HG03460 (cell line): Measurements from ENCODE around the gene SORCS1.
A peak's percentile ranks its signal among the peaks of the same experiment; 100 is the strongest.

Experiments
- ATAC-seq: cut with Tn5 transposase; IDR thresholded peaks from one replicate; pipeline ENCODE4 v1.9.1; 2021; ENCODE audit not compliant: unreplicated experiment

Gene SORCS1

DNA sequence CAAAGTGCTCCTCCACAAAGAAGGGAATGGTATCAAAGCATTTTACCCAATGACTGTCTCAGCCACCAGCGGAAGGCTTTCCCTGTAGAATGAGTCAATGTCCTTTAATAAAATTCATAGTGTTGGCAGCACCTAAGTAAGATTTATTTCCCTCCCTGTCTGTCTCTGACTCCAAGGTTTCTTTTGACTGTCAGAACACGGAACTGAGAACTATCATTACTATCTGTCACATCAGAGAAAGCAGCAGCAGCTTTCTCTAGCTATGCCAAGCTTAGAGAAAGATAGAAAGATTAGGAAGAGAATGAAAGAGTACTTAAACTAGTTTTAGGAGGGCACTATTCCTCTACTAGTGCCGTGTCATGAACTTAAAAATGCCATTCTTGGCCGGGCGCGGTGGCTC lies 400.1 kb downstream of the SORCS1 start:
- no peak for ATAC-seq

DNA sequence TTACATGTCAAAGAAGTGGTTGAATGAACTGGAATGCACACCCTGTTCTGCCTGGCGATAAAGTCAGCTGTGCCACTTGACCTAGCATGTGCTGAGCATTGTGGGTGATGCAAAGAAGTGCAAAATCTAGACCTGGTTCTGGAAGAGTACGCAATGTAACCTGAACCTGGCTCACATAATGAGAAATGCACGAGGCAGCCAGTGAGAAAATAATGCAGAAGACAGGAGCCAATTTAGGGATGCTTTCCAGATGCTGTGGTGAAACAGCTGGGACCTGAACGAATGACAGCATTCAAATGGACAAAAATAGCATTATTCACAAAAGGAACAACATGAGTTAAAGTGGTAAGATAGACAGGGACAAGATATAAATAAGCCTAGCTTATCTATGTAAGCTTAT lies 402.6 kb downstream of the SORCS1 start:
- ATAC-seq = no peak

DNA sequence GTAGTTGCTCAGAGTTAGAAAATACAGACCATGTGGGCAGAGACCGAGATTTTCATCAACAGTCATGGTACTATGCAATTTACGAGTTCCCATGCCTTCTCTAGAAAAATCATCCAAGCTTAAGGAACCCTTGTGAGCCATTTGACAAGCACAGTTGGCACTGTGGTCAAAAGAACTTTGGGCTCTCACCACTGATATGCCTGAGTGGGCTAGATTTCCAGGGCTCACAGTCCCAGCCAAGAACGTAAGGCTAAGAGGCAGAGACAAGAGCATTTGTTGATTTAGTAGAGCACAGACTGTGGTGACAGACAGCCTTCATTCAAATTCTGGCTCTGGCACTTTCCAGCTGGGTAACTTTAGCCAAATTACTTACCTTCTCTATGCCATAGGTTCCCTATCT lies 407.0 kb downstream of the SORCS1 start:
- no peak for ATAC-seq

DNA sequence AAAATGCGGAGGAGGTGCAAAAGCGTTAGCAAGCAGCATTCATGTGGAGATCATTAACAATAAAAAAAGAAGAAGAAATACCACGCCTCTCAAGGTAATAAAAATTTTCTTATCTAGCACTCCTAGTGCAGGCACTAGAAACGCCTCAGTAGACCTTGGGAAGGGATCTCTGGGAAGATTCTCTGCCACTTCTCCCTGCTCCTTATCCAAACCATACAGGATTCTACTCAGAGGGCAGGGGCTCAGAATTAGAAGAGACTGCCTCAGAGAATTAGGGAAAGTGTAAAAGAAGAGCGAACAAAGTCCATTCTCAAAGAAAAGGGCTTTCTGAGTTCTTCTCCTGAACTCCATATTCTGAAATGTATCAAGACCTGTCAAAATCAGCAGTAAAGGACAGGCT lies 413.4 kb downstream of the SORCS1 start:
- ATAC-seq = no peak

DNA sequence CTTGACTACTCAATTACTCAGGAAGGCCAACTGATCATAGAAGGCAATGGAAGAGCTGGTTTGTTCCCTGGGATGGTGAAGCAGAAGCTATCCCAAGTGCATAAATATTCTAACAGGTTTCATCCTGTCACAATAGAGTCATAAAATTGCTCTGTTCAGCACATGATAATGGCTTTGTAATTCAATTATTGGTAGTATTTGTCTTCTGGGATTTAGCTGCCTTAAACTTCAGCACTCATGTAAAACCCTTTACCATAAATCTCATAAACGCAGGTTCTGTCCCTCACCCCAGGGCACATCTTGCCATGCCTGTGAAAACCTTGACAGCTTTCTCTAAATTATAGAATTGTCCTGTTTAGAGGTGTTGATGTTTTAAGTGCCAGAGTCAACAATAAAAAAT lies 417.6 kb downstream of the SORCS1 start:
- no peak for ATAC-seq

DNA sequence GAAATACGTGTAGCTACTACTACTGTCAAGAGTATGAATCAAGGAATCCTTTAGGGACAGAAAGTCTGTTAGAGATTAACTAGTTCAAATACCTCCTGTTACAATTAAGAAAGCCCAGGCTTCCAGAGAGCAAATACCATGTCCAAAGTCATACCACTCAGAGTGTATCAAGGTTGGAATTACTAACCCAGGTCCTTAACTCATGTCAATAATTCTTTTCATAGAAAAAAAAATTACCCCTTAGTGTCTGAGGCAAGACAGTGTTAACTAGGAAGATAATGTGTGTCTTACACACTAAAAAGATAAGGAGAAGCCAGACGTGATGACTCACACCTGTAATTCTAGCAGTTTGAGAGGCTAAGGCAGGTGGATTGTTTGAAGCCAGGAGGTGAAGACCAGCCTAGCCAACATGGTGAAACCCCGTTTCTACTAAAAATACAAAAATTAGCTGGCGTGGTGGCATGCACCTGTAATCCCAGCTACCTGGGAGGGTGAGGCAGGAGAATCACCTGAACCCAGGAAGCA lies 423.4 kb downstream of the SORCS1 start:
- no peak for ATAC-seq

DNA sequence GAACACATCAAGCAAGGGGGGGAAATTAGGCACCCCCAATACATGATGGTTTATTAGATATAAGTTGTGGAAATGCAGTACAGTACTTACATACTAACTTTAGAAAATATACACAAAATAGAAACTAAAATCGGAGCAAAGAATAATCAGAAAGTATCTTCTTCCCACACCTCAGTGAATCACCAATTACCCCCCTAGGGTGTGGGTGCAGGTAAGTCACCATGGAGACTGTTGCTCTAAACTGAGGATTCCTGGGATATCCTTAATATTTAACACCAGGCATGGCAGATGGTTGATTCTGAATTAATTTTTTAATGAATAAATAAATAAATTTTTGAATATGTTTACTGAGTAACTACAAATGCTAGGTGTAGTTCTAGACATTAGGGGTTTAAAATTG lies 424.4 kb downstream of the SORCS1 start:
- ATAC-seq = no peak

DNA sequence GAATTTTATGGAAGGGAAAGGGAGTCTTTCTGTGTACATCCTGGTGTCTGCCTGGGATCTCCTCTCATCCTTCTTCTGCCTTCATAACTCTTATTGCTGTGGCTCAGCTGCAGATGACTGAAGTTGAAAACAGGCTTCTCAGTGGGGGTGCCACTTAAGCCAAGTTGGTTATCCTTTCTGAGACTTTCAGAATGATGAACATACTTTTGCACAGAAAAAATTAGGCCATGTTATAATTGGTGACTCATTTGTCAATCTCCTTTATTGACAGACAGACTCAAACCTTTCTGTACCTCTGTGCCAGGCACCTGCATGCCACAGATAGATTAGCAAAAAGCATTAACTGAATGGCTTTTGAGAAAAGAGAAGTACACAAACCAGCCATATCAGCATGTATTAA lies 430.3 kb downstream of the SORCS1 start:
- no peak for ATAC-seq

DNA sequence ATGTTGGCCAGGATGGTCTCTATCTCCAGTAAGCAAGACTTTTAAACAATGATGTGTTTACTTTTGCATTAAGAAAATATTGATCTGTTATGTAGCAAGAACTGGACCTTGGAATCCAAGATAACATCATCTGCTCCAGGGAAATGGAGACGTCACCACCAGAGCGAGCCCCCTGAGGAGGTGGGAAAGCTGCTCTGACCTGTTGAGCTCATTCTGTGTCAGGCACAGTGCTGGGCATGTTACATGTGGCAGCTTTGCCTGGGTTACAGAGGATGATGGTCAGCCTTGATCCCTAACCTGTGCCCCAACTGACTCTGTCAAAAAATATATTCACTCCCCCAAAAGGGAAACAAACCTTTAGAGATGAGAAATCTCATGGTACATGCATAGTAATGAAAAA lies 436.3 kb downstream of the SORCS1 start:
- ATAC-seq = no peak

DNA sequence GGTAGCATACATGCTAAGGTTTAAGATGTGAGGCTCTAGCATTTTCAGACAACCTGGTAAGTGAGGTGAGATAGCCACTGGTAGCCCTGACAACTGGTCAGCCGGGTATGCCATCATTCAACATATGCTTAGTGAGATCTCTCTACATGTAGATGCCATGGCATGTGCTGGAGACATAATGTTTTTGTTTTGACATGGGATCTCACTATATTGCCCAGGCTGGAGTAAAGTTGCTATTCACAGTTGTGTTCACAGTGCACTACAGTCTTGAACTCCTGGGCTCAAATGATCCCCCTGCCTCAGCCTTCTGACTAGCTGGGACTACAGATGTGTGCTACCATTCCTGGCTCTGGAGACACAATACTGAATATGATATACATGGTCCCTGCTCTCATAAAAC lies 437.3 kb downstream of the SORCS1 start:
- ATAC-seq = no peak

DNA sequence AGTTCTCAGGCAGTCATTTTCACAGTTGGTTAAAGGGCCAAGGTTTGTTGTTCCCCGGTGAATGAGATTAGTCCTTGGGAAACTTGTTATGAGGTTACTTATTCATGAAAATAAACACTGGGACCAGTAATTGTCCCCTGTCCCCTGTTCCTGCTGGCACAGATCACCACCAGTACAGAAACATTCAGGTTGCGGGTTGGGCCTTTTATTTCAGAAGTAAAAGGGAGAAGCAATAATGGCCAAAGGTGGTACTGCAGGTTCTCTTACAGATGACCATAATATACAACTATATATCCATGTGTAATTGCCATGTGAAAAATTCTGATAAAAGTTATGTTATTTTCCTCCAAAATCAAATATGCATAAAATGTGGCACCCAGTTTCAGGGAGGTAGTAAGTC lies 442.0 kb downstream of the SORCS1 start:
- ATAC-seq = no peak

DNA sequence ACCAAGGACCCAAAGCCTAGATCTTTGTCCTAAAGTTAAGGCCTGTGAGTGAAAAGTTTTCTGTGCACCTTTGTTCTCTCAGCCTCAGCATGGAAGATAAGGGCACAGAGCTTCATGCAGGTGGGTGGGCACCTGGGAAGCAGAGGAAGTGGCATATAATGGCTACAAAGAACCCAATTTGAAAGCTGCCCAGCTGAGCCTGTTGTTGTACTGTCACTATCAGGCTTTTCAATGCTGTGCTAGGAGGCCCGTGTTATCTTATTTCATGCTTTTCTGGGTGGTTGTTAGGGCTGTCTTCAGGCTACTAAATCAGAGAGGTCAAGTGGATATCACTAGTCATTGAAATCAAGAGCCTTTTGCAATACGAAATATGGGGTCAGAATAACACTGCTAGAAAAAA lies 443.8 kb downstream of the SORCS1 start:
- ATAC-seq = no peak

DNA sequence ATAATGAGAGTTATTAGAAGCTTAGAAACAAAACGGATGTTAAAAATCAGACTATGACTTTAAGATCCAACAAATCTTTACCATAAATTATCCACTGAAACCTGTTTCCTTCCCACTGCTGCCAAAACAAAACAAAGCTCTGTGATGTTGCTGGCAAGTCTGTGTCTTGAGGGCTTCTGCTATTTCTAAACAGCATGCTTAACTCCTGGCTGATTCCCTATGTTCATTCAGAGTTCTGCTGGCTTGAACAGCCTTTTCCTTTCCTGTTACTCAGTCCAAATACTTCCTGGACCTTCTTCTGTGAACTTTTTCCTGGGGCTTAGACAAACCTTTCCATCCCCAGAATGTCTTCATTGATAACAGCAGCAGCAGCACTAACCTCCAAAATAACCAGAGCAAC lies 448.1 kb downstream of the SORCS1 start:
- ATAC-seq = no peak

DNA sequence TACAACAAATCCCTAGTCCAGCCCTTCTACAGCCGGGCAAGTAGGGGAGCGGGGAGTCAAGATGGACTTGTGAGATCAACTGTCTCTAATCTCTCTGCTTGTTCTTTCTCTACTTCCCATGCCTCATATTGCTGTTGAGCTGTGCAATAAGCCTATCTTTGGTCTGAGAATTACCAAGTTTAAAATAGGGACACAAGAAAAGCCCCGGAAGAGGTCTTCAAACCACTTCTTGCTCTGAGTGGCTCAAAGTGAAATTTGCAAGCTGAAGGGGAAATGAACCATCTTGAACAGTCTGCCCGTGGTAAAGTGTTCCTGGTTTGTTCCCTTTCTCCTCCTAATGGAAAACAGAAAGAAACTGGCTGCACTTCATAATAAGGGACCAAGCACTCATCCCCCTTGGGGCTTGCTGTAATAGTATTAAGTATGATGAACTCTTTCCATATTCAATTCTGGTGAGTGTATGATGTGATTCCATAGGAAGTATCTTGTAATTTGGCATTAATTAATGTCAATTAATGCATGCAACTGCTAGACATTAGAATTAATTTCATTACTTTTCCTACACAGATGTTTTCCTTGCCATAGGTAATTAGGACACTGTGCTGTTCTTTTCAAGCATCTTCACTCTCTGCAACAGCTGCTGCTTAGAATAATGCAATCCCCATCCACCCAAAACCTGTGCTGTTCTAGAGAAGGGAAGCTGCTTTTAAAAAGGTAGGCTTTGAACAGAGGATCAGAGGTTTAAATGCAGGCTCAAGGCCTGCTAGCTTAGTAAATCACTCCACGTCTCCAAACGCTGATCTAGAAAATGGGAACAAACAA lies 449.6 kb downstream of the SORCS1 start:
- ATAC-seq = no peak

DNA sequence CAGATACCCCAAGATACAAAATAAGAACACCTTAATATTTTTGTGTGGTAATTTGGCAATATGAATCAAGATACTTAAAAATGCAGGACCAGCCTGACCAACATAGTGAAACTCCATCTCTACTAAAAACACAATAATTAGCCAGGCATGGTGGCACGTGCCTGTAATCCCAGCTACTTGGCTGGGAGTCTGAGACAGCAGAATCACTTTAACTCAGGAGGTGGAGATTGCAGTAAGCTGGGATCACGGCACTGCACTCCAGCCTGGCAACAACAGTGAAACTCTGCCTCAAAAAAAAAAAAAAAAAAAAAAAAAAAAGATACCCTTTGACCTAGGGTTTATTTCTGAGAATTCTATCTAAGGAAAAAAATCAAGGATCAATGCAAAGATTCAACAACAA lies 450.7 kb downstream of the SORCS1 start:
- ATAC-seq = no peak

DNA sequence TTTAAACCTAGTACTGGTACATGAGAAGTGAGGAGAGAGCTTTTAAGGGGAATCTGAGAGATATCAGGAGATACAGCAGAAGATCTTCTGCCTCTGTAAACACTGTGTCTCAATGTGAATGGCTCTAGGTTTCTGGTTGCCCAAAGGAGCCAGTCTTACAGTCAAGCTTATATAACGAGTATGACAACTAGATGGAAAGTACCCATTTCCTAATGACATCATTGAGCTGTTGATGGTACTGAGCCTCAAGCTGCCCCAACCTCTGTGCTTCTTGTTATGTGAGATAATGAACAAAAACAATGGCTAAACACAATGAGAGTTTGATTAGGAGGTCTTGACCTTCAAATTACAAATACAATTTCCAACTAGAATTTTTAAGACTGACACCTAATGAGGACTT lies 451.5 kb downstream of the SORCS1 start:
- ATAC-seq = no peak

DNA sequence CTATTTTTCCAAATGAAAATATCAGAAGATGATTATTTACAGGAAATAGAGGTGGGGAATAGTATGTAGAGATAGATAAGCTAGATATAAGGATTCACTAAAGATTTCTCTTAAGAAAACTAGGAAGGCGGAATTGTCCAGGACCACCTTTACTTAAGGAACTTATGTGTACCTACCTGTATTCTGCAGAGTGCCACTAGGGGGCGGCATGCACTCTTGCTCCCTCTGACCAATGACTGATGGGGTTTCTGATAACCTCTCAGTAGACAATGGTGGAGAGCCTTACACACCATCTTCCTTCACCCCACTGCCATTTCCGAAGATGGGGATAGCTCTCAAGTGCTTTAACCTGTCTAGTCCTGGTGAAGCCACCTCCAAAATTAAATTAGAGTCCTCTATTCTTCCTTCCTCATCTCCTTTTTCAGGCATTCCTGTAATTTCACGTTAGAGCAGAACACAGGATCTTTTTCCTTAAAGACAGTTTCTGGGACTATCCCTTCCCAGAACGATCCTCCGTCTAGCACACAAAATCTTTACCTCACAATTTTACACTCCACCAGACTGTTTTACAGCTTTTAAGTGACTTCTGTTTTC lies 453.1 kb downstream of the SORCS1 start:
- peak; percentile 92 for ATAC-seq

DNA sequence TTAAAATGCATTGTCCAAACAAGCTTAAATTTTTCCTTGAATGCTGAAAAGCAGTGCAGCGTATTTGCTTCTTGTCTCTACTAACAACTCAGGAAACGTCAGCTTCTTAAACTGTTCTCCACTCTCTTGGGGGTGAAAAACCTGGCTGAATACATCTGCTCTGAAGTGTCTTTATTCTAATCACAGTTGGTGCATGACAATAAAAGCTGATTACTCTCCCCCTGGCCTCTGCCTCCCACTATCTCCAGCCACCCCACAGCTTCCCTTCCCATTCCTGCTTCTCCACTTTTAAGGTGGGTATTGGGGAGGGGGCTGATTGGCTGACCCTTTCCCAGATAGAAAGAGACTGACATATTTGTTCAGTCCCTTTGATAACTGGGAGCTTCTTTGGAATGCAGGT lies 456.0 kb downstream of the SORCS1 start:
- ATAC-seq = no peak

DNA sequence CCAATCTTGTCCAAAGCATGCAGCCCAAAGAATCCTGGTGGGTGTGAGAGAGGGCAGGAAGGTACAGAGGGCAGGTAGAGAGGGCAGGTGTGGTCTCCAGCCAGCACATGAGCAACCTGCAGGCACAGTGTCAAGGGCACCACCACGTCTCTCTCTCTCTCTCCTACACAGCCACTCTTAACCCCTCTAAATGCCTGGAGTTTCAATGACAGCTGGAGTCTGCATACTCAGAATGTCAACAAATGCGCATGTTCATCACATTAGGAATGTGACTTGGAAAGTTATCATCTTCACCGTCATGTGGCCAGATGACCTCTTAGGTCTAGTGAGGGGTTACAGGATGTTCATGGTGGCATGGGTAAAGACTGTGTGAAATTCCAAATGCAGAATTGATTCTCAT lies 456.8 kb downstream of the SORCS1 start:
- no peak for ATAC-seq

DNA sequence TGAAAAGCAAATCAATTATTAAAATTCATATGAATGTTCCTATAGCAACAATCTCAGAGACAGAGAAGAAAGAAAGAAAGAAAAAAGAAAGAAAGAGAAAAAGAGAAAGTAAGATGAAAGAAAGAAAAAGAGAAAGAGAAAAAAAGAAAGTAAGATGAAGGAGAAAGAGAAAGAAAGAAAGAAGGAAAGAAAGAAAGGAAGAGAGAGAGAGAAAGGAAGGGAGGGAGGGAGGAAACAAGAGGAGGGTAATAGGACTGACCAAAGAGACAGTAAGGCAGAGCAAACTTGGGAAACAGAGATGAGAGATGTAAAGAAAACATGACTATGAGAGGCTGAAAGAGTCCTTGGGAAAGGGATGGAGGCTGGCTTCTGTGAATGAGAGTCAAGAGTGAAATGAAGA lies 458.4 kb downstream of the SORCS1 start:
- ATAC-seq = no peak

DNA sequence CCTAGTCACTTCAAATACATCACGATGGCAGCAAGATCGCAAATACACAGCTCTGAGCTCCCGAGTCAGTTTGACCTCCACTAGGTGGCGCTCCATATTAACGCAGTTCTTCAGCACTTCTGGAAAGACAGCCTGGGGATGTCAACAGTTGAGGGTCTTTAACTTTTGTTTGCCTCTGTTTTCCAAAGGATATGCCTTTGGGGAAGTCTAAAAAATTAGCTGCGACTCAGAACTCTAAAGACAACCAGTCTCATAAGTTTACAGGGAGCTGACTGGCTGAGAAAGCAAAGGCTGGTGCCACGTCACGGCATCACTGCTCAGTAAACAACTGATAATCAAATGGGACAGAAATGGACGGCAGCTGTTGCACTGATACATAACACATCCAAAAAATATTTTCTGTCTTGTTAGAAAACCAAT lies 458.8 kb downstream of the SORCS1 start:
- peak; percentile 73 for ATAC-seq

DNA sequence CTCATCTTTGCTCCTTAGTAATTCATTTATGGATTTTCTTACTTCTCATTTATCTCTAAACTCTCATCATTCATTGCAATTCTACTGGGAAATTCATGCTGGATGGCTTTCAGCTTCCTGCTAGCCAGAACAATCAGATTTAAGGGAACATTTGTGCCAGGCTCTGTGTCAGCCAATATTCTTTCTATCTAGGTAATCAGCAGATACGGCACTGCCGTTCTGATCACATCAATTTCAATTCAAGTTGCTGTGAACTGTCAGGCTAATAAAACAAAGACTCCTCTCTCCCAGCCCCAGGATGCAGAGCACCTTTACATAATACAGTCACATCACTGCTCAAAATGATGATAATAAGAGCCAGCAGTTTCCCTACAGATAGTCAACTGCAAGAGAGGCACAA lies 468.3 kb downstream of the SORCS1 start:
- no peak for ATAC-seq

DNA sequence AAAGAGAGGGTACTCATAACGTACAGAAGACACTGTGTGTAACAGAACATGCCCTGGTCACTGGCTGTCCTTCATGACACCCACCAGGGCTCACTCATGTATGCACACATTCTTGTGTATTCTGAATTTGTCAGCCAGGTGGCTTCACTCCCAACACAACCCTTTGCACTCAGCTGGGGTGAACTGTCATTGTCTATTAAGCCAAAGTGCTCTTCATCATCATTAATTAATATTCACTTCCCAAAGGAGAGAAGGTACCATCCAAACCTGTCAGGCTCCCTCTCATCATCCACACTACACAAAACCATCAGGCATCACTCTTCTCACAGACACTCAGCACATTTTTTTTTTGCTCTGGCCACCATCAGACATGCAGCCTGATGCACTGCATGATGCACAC lies 469.8 kb downstream of the SORCS1 start:
- no peak for ATAC-seq
